Activated T-cell treated with anti-CD3 and anti-CD28 coated beads, Interleukin-2, amount 50 U/mL, for 24 hours (primary cell): ENCODE data around the gene TNFRSF6B.

Experiments
- DNase-seq: peaks from one replicate; pipeline ENCODE4 v3.0.0-alpha.2; 2020
- H3K27ac Mint-ChIP-seq: 2 replicates; pipeline ENCODE4 v1.8.0; 2020; ENCODE audit warnings: mild to moderate bottlenecking, mixed read lengths
- H3K27me3 Mint-ChIP-seq: 2 replicates; pipeline ENCODE4 v1.8.0; 2020; ENCODE audit warnings: mixed read lengths
- H3K36me3 Mint-ChIP-seq: 2 replicates; pipeline ENCODE4 v1.8.0; 2020; ENCODE audit warnings: low read depth, mixed read lengths
- H3K4me1 Mint-ChIP-seq: 2 replicates; pipeline ENCODE4 v1.8.0; 2020; ENCODE audit warnings: low read depth, mixed read lengths
- H3K4me3 Mint-ChIP-seq: 2 replicates; pipeline ENCODE4 v1.8.0; 2020; ENCODE audit warnings: mild to moderate bottlenecking, moderate library complexity, mixed read lengths
- H3K9me3 Mint-ChIP-seq: 2 replicates; pipeline ENCODE4 v1.8.0; 2020; ENCODE audit warnings: mixed read lengths

TNFRSF6B gene

GRCh38 chr20:63672666-63673065 is 23.8 kb upstream of the TNFRSF6B start:
- Mint-ChIP-seq H3K36me3 (peaks cover 70% of the 10 kb centered on the region), H3K9me3 (no peaks in the 10 kb centered on the region), H3K27ac (no peak overlapping the region), H3K4me3 (no peak overlapping the region), H3K4me1 (no peaks in the 10 kb centered on the region), H3K27me3 (no peaks in the 10 kb centered on the region)
- DNase-seq = no peak

- Mint-ChIP-seq H3K4me3 (no peak overlapping the region), H3K27ac (no peak overlapping the region), H3K9me3 (no peaks in the 10 kb centered on the region), H3K36me3 (peaks cover 69% of the 10 kb centered on the region), H3K4me1 (no peaks in the 10 kb centered on the region), H3K27me3 (no peaks in the 10 kb centered on the region)
- DNase-seq = no peak
Measured at GRCh38 chr20:63673951-63674350, 22.5 kb upstream of the TNFRSF6B start.

GRCh38 chr20:63675681-63676368 is 20.6 kb upstream of the TNFRSF6B start:
- Mint-ChIP-seq H3K4me1 (no peaks in the 10 kb centered on the region), H3K4me3 (no peak overlapping the region), H3K36me3 (peaks cover 68% of the 10 kb centered on the region), H3K27ac (no peak overlapping the region), H3K9me3 (no peaks in the 10 kb centered on the region), H3K27me3 (no peaks in the 10 kb centered on the region)
- no peak for DNase-seq

- Mint-ChIP-seq H3K9me3 (no peaks in the 10 kb centered on the region), H3K4me1 (no peaks in the 10 kb centered on the region), H3K27me3 (no peaks in the 10 kb centered on the region), H3K27ac (no peak overlapping the region), H3K4me3 (no peak overlapping the region), H3K36me3 (peaks cover 67% of the 10 kb centered on the region)
- DNase-seq = no peak
Measured at GRCh38 chr20:63678071-63678470, 18.4 kb upstream of the TNFRSF6B start.

GRCh38 chr20:63678667-63679465 is 17.6 kb upstream of the TNFRSF6B start:
- Mint-ChIP-seq H3K27me3 (no peaks in the 10 kb centered on the region), H3K4me1 (peaks cover 5% of the 10 kb centered on the region), H3K4me3 (no peak overlapping the region), H3K27ac (no peak overlapping the region), H3K9me3 (no peaks in the 10 kb centered on the region), H3K36me3 (peaks cover 64% of the 10 kb centered on the region)
- no peak for DNase-seq

- Mint-ChIP-seq H3K4me1 (peaks cover 8% of the 10 kb centered on the region), H3K27ac (no peak overlapping the region), H3K36me3 (peaks cover 57% of the 10 kb centered on the region), H3K27me3 (no peaks in the 10 kb centered on the region), H3K4me3 (no peak overlapping the region), H3K9me3 (no peaks in the 10 kb centered on the region)
- DNase-seq = no peak
Measured at GRCh38 chr20:63679799-63680305, 16.6 kb upstream of the TNFRSF6B start.

GRCh38 chr20:63680427-63680826 is 16.0 kb upstream of the TNFRSF6B start:
- H3K4me1 Mint-ChIP-seq = peaks cover 11% of the 10 kb centered on the region
- H3K36me3 Mint-ChIP-seq = peaks cover 54% of the 10 kb centered on the region
- H3K27me3 Mint-ChIP-seq = no peaks in the 10 kb centered on the region
- no peaks in the 10 kb centered on the region for H3K9me3 Mint-ChIP-seq
- DNase-seq = no peak
- H3K27ac Mint-ChIP-seq = no peak overlapping the region
- H3K4me3 Mint-ChIP-seq = no peak overlapping the region

- Mint-ChIP-seq H3K9me3 (no peaks in the 10 kb centered on the region), H3K27ac (no peak overlapping the region), H3K36me3 (peaks cover 48% of the 10 kb centered on the region), H3K4me3 (no peak overlapping the region), H3K4me1 (peaks cover 11% of the 10 kb centered on the region), H3K27me3 (no peaks in the 10 kb centered on the region)
- DNase-seq = no peak
Measured at GRCh38 chr20:63680857-63681608, 15.4 kb upstream of the TNFRSF6B start.

- no peaks in the 10 kb centered on the region for H3K9me3 Mint-ChIP-seq
- no peak for DNase-seq
- peaks cover 44% of the 10 kb centered on the region for H3K36me3 Mint-ChIP-seq
- peaks cover 15% of the 10 kb centered on the region for H3K4me1 Mint-ChIP-seq
- H3K4me3 Mint-ChIP-seq = no peak overlapping the region
- no peaks in the 10 kb centered on the region for H3K27me3 Mint-ChIP-seq
- H3K27ac Mint-ChIP-seq = no peak overlapping the region
Measured at GRCh38 chr20:63681609-63682142, 14.8 kb upstream of the TNFRSF6B start.

GRCh38 chr20:63682384-63683139 is 13.9 kb upstream of the TNFRSF6B start:
- DNase-seq = no peak

GRCh38 chr20:63685269-63686026 is 11.0 kb upstream of the TNFRSF6B start:
- H3K4me3 Mint-ChIP-seq = no peak overlapping the region
- peaks cover 18% of the 10 kb centered on the region for H3K36me3 Mint-ChIP-seq
- H3K27me3 Mint-ChIP-seq = no peaks in the 10 kb centered on the region
- H3K9me3 Mint-ChIP-seq = no peaks in the 10 kb centered on the region
- DNase-seq = no peak
- H3K27ac Mint-ChIP-seq = no peak overlapping the region
- H3K4me1 Mint-ChIP-seq = peaks cover 24% of the 10 kb centered on the region

More at GRCh38 chr20:63682384-63683139, 13.9 kb upstream of the TNFRSF6B start:
- no peaks in the 10 kb centered on the region for H3K27me3 Mint-ChIP-seq
- H3K27ac Mint-ChIP-seq = no peak overlapping the region
- peaks cover 37% of the 10 kb centered on the region for H3K36me3 Mint-ChIP-seq
- no peak overlapping the region for H3K4me3 Mint-ChIP-seq
- H3K4me1 Mint-ChIP-seq = peaks cover 22% of the 10 kb centered on the region
- H3K9me3 Mint-ChIP-seq = no peaks in the 10 kb centered on the region

- peaks cover 19% of the 10 kb centered on the region for H3K36me3 Mint-ChIP-seq
- no peaks in the 10 kb centered on the region for H3K27me3 Mint-ChIP-seq
- H3K4me1 Mint-ChIP-seq = peaks cover 24% of the 10 kb centered on the region
- no peaks in the 10 kb centered on the region for H3K9me3 Mint-ChIP-seq
- no peak overlapping the region for H3K4me3 Mint-ChIP-seq
- peak overlapping the region; percentile 73 for H3K27ac Mint-ChIP-seq
- no peak for DNase-seq
Measured at GRCh38 chr20:63686094-63686491, 10.4 kb upstream of the TNFRSF6B start.
